ENCODE measurements around the gene ELL2.

The ELL2 gene

GRCh38 chr5:95951916-95952315 is 9.7 kb downstream of the ELL2 start:
- peaks cover 8% of the 10 kb centered on the region for H3K4me1 ChIP-seq
- no peak for TF ChIP-seq CTCF (IDR thresholded peaks at IDR 0.05)
- no peak overlapping the region for H3K9ac ChIP-seq

GRCh38 chr5:95949810-95950209 is 11.8 kb downstream of the ELL2 start:
- no peak overlapping the region for H3K27ac ChIP-seq
- H3K4me1 ChIP-seq, result peaks cover under 1% of the 10 kb centered on the region
- H3K4me2 ChIP-seq (ENCODE audit: low read length), result no peak overlapping the region
- H3K4me3 ChIP-seq (ENCODE audit: low read depth, low read length), result no peak overlapping the region
- TF ChIP-seq CTCF (IDR thresholded peaks at IDR 0.05), result no peak
- H3K27me3 ChIP-seq (ENCODE audit: control insufficient read depth, insufficient read depth, low read length), result no peaks in the 10 kb centered on the region
- no peaks in the 10 kb centered on the region for H3K36me3 ChIP-seq (ENCODE audit: control insufficient read depth, insufficient read depth, low read length)
- peaks cover 42% of the 10 kb centered on the region for H3K79me2 ChIP-seq
- H3K9ac ChIP-seq, result no peak overlapping the region
- no peak overlapping the region for H2AFZ ChIP-seq
- no peaks in the 10 kb centered on the region for H3K9me3 ChIP-seq (ENCODE audit: control insufficient read depth, low read length)

More at GRCh38 chr5:95951916-95952315, 9.7 kb downstream of the ELL2 start:
- Histone ChIP-seq H3K9me3 (ENCODE audit: control insufficient read depth, low read length) (no peaks in the 10 kb centered on the region), H3K4me2 (ENCODE audit: low read length) (no peak overlapping the region), H3K79me2 (peaks cover 36% of the 10 kb centered on the region), H3K27me3 (ENCODE audit: control insufficient read depth, insufficient read depth, low read length) (no peaks in the 10 kb centered on the region), H3K4me3 (ENCODE audit: low read depth, low read length) (no peak overlapping the region), H2AFZ (no peak overlapping the region), H3K36me3 (ENCODE audit: control insufficient read depth, insufficient read depth, low read length) (no peaks in the 10 kb centered on the region), H3K27ac (no peak overlapping the region)

GRCh38 chr5:95948631-95949030 is 13.0 kb downstream of the ELL2 start:
- Histone ChIP-seq H3K27me3 (ENCODE audit: control insufficient read depth, insufficient read depth, low read length) (no peaks in the 10 kb centered on the region), H3K4me3 (ENCODE audit: low read depth, low read length) (no peak overlapping the region), H3K9ac (no peak overlapping the region), H3K27ac (no peak overlapping the region), H2AFZ (no peak overlapping the region), H3K36me3 (ENCODE audit: control insufficient read depth, insufficient read depth, low read length) (no peaks in the 10 kb centered on the region), H3K9me3 (ENCODE audit: control insufficient read depth, low read length) (no peaks in the 10 kb centered on the region), H3K4me1 (no peaks in the 10 kb centered on the region), H3K79me2 (peaks cover 37% of the 10 kb centered on the region), H3K4me2 (ENCODE audit: low read length) (no peak overlapping the region)
- no peak for TF ChIP-seq CTCF (IDR thresholded peaks at IDR 0.05)

- Histone ChIP-seq H3K27me3 (ENCODE audit: control insufficient read depth, insufficient read depth, low read length) (no peaks in the 10 kb centered on the region), H3K9me3 (ENCODE audit: control insufficient read depth, low read length) (no peaks in the 10 kb centered on the region), H2AFZ (no peak overlapping the region), H3K9ac (no peak overlapping the region), H3K36me3 (ENCODE audit: control insufficient read depth, insufficient read depth, low read length) (no peaks in the 10 kb centered on the region), H3K4me2 (ENCODE audit: low read length) (no peak overlapping the region), H3K4me1 (no peaks in the 10 kb centered on the region), H3K79me2 (peaks cover 24% of the 10 kb centered on the region), H3K27ac (no peak overlapping the region), H3K4me3 (ENCODE audit: low read depth, low read length) (no peak overlapping the region)
- no peak for TF ChIP-seq CTCF (IDR thresholded peaks at IDR 0.05)
Observed at GRCh38 chr5:95946451-95946850, 15.2 kb downstream of the ELL2 start.

DNA sequence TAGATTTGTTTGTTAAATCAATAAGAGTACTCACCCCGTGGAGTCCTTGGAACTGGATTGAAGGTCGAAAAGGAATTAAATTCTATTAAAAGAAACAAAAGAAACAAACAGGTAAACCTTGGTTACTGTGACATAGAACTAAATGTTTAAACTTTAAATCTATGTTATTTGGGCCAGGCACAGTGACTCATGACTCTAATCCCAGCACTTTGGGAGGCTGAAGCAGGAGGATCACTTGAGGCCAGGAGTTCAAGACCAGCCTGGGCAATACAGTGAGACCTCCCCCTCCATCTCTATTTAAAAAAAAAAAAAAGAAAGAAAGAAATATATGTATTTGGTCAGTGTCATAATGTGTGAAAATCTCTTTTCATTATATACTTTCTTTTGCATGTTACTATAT is 18.7 kb downstream of the ELL2 start:
- Histone ChIP-seq H3K4me2 (ENCODE audit: low read length) (no peak overlapping the region), H3K36me3 (ENCODE audit: control insufficient read depth, insufficient read depth, low read length) (no peaks in the 10 kb centered on the region), H3K4me1 (no peaks in the 10 kb centered on the region), H2AFZ (no peak overlapping the region), H3K27ac (no peak overlapping the region), H3K9ac (no peak overlapping the region), H3K4me3 (ENCODE audit: low read depth, low read length) (no peak overlapping the region), H3K9me3 (ENCODE audit: control insufficient read depth, low read length) (no peaks in the 10 kb centered on the region), H3K27me3 (ENCODE audit: control insufficient read depth, insufficient read depth, low read length) (no peaks in the 10 kb centered on the region), H3K79me2 (peaks cover 17% of the 10 kb centered on the region)
- TF ChIP-seq CTCF (IDR thresholded peaks at IDR 0.05), result no peak

Measured in parathyroid adenoma (tissue), 2 donors.